ENCODE results near the gene B3GAT2.

The B3GAT2 gene

DNA sequence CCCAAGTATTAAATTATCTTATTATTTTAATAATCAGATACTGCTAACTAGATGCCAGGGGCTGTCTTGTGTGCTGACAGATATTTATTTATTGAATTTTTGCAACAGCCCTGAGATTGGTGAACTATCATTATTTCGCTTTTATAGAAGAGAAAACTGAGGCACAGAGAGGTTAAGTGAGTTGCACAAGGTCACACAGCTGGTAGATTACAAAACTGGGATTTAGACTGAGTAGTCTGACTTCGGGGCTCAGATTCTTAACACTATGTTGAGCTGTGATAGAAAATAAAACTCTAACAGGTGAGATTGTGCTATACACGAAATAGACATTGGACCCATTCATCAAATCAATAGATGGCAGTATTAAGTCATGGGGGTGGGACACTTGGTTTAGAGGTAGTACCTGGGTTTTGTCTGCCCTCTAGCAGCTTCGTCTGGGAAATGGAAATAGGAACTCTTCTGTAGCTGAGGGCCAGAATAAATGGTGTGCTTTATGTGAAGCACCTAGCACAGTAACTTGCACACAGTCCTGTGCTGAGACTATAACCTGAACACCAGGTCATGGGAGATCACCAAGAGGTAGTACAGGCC lies 113.4 kb downstream of the B3GAT2 start:
- TF ChIP-seq, protein P1, sequence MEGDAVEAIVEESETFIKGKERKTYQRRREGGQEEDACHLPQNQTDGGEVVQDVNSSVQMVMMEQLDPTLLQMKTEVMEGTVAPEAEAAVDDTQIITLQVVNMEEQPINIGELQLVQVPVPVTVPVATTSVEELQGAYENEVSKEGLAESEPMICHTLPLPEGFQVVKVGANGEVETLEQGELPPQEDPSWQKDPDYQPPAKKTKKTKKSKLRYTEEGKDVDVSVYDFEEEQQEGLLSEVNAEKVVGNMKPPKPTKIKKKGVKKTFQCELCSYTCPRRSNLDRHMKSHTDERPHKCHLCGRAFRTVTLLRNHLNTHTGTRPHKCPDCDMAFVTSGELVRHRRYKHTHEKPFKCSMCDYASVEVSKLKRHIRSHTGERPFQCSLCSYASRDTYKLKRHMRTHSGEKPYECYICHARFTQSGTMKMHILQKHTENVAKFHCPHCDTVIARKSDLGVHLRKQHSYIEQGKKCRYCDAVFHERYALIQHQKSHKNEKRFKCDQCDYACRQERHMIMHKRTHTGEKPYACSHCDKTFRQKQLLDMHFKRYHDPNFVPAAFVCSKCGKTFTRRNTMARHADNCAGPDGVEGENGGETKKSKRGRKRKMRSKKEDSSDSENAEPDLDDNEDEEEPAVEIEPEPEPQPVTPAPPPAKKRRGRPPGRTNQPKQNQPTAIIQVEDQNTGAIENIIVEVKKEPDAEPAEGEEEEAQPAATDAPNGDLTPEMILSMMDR (IDR thresholded peaks at IDR 0.05; ENCODE audit: low read depth, low read length): no peak
- H3K4me3 ChIP-seq (ENCODE audit: low read depth, low read length): no peak overlapping the region

GRCh38 chr6:70842541-70842940 lies 114.3 kb downstream of the B3GAT2 start:
- TF ChIP-seq, protein P1 (IDR thresholded peaks at IDR 0.05; ENCODE audit: low read depth, low read length): no peak
- no peak overlapping the region for H3K4me3 ChIP-seq (ENCODE audit: low read depth, low read length)

DNA sequence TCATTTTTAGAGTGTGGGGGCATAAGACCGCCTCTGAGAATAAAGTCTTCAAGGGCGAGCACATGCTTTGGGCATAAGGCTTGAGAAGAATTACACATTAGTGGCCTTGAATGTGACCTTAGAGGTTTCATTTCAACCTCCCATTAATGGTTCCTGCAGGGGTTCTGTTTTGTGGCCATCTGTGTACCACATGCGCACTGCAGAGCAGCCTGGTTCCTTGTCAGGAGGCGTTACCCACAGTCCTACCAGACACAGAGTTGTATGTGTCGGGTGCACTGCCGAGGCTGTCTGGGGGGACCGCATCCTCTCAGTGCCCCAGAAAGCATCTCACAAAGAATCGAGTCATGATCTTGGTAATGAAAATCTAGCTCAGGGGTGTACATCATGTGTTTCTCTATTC lies 115.7 kb downstream of the B3GAT2 start:
- H3K4me3 ChIP-seq (ENCODE audit: low read depth, low read length): no peak overlapping the region
- TF ChIP-seq, protein P1 (IDR thresholded peaks at IDR 0.05; ENCODE audit: low read depth, low read length): no peak

DNA sequence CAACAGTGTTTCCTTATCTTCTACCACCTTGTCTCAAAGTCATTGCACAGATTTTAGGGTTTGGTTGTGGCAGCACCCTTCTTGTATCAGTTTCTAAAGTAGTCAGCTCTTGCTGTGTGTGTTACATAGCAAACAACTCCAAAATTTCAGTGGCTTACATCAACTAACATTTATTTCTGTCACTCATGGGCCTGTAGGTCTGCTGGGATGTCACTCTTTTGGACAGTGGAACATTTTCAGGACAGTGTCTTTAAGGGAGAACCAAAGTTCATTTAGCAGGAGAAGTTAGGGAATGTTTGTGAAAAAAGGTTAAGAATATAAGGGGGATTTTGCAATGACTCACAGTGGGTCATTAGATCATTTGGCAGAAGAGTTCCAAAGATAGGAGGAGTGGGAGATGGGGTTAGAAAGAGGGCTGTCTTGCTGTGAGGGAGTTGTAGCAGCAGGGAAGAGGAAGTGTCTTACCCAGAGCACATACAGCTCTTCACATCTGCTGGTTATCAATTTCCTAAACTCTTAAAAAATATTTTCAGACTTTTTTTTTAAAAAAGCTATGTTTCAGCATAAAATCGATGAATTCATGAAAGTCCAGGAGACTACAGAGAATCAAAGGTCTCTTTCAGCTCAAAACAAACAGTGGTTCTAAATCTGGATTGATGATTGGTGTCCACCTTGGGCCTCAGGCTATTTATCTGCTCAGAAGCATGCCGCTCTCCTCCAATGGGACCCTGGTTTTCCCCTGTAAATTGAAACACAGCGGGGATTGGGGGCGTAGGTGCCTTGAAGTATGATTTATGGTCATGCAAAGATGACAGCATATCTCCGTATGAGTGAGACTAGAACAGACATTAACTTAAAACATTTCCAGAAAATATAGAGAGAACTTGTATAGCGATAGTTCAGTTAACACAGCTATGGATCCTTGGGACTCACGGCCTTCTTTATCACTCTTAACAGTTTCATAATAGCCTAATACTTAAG lies 117.3 kb downstream of the B3GAT2 start:
- H3K4me3 ChIP-seq (ENCODE audit: low read depth, low read length): no peak overlapping the region
- TF ChIP-seq, protein P1 (IDR thresholded peaks at IDR 0.05; ENCODE audit: low read depth, low read length): no peak

GRCh38 chr6:70838907-70839285 lies 118.0 kb downstream of the B3GAT2 start:
- no peak overlapping the region for H3K4me3 ChIP-seq (ENCODE audit: low read depth, low read length)
- TF ChIP-seq, protein P1 (IDR thresholded peaks at IDR 0.05; ENCODE audit: low read depth, low read length): no peak

DNA sequence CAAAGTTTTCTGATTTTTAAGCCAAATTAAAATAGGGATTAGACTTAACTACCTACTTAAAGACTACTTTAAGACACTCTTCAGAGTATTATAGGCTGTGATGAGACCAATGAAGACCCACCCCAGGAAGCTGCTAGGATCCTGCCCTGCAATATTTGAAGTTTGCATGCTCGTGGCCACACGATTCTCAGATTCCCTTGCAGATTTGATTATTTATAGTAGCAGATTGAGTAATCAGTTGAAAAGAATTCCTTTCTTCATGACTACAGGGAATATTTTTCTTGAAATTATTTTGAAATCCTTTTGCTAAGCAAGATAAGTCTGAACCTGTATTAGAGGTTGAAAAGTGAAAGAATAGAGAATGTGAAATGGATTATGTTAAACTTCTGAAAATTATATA lies 122.3 kb downstream of the B3GAT2 start:
- TF ChIP-seq, protein P1 (IDR thresholded peaks at IDR 0.05; ENCODE audit: low read depth, low read length): no peak
- no peak overlapping the region for H3K4me3 ChIP-seq (ENCODE audit: low read depth, low read length)

- no peak overlapping the region for H3K4me3 ChIP-seq (ENCODE audit: low read depth, low read length)
- TF ChIP-seq, protein P1 (IDR thresholded peaks at IDR 0.05; ENCODE audit: low read depth, low read length): no peak
Observed at GRCh38 chr6:70831427-70831826, 125.4 kb downstream of the B3GAT2 start.
